ENCODE results near the gene CENPN.

The CENPN gene

GRCh38 chr16:80991792-80992430 is 15.1 kb upstream of the CENPN start:
- no peak for DNase-seq (ENCODE audit: low read depth)
- no peaks in the 10 kb centered on the region for H3K9me3 ChIP-seq (ENCODE audit: control insufficient read depth, low read length)
- peaks cover 28% of the 10 kb centered on the region for H3K4me1 ChIP-seq (ENCODE audit: control insufficient read depth, insufficient read depth, low read length)
- no peaks in the 10 kb centered on the region for H3K27me3 ChIP-seq (replicated peaks; ENCODE audit: control insufficient read depth, insufficient read depth, low read length)
- no peaks in the 10 kb centered on the region for H3K36me3 ChIP-seq (ENCODE audit: control insufficient read depth, insufficient read depth, low read length, severe bottlenecking)
- H3K4me3 ChIP-seq (ENCODE audit: low read length), result no peak overlapping the region
- H3K9ac ChIP-seq (ENCODE audit: low read length), result no peak overlapping the region

- peak; percentile 39 for DNase-seq (ENCODE audit: low read depth)
- no peaks in the 10 kb centered on the region for H3K27me3 ChIP-seq (replicated peaks; ENCODE audit: control insufficient read depth, insufficient read depth, low read length)
- H3K4me1 ChIP-seq (ENCODE audit: control insufficient read depth, insufficient read depth, low read length), result peaks cover 35% of the 10 kb centered on the region
- H3K36me3 ChIP-seq (ENCODE audit: control insufficient read depth, insufficient read depth, low read length, severe bottlenecking), result no peaks in the 10 kb centered on the region
- peak overlapping the region; percentile 64 for H3K4me3 ChIP-seq (ENCODE audit: low read length)
- peak overlapping the region; percentile 59 for H3K9ac ChIP-seq (ENCODE audit: low read length)
- H3K9me3 ChIP-seq (ENCODE audit: control insufficient read depth, low read length), result no peaks in the 10 kb centered on the region
Observed at GRCh38 chr16:80992676-80993293, 14.2 kb upstream of the CENPN start.

- H3K9ac ChIP-seq (ENCODE audit: low read length), result peak overlapping the region; percentile 59
- no peaks in the 10 kb centered on the region for H3K27me3 ChIP-seq (replicated peaks; ENCODE audit: control insufficient read depth, insufficient read depth, low read length)
- no peaks in the 10 kb centered on the region for H3K36me3 ChIP-seq (ENCODE audit: control insufficient read depth, insufficient read depth, low read length, severe bottlenecking)
- peak; percentile 91 for DNase-seq (ENCODE audit: low read depth)
- H3K4me1 ChIP-seq (ENCODE audit: control insufficient read depth, insufficient read depth, low read length), result peaks cover 35% of the 10 kb centered on the region
- H3K4me3 ChIP-seq (ENCODE audit: low read length), result peak overlapping the region; percentile 64
- H3K9me3 ChIP-seq (ENCODE audit: control insufficient read depth, low read length), result no peaks in the 10 kb centered on the region
Observed at GRCh38 chr16:80993307-80993706, 13.7 kb upstream of the CENPN start.

- peak overlapping the region; percentile 33 for H3K4me3 ChIP-seq (ENCODE audit: low read length)
Observed at GRCh38 chr16:80993834-80994233, 13.2 kb upstream of the CENPN start.

GRCh38 chr16:80994451-80994850 is 12.6 kb upstream of the CENPN start:
- H3K27me3 ChIP-seq (replicated peaks; ENCODE audit: control insufficient read depth, insufficient read depth, low read length), result no peaks in the 10 kb centered on the region
- no peak overlapping the region for H3K4me3 ChIP-seq (ENCODE audit: low read length)
- H3K36me3 ChIP-seq (ENCODE audit: control insufficient read depth, insufficient read depth, low read length, severe bottlenecking), result no peaks in the 10 kb centered on the region

More at GRCh38 chr16:80993834-80994233, 13.2 kb upstream of the CENPN start:
- peak overlapping the region; percentile 59 for H3K9ac ChIP-seq (ENCODE audit: low read length)
- H3K36me3 ChIP-seq (ENCODE audit: control insufficient read depth, insufficient read depth, low read length, severe bottlenecking), result no peaks in the 10 kb centered on the region
- H3K27me3 ChIP-seq (replicated peaks; ENCODE audit: control insufficient read depth, insufficient read depth, low read length), result no peaks in the 10 kb centered on the region
- H3K9me3 ChIP-seq (ENCODE audit: control insufficient read depth, low read length), result no peaks in the 10 kb centered on the region
- H3K4me1 ChIP-seq (ENCODE audit: control insufficient read depth, insufficient read depth, low read length), result peaks cover 35% of the 10 kb centered on the region
- no peak for DNase-seq (ENCODE audit: low read depth)

GRCh38 chr16:80996688-80997138 is 10.3 kb upstream of the CENPN start:
- no peak for DNase-seq (ENCODE audit: low read depth)
- Histone ChIP-seq H3K27me3 (replicated peaks; ENCODE audit: control insufficient read depth, insufficient read depth, low read length) (no peaks in the 10 kb centered on the region), H3K36me3 (ENCODE audit: control insufficient read depth, insufficient read depth, low read length, severe bottlenecking) (no peaks in the 10 kb centered on the region), H3K4me1 (ENCODE audit: control insufficient read depth, insufficient read depth, low read length) (peaks cover 32% of the 10 kb centered on the region), H3K9me3 (ENCODE audit: control insufficient read depth, low read length) (no peaks in the 10 kb centered on the region), H3K4me3 (ENCODE audit: low read length) (peak overlapping the region; percentile 52), H3K9ac (ENCODE audit: low read length) (no peak overlapping the region)

More at GRCh38 chr16:80994451-80994850, 12.6 kb upstream of the CENPN start:
- H3K4me1 ChIP-seq (ENCODE audit: control insufficient read depth, insufficient read depth, low read length), result peaks cover 35% of the 10 kb centered on the region
- H3K9me3 ChIP-seq (ENCODE audit: control insufficient read depth, low read length), result no peaks in the 10 kb centered on the region
- DNase-seq (ENCODE audit: low read depth), result peak; percentile 30
- H3K9ac ChIP-seq (ENCODE audit: low read length), result no peak overlapping the region

- Histone ChIP-seq H3K4me3 (ENCODE audit: low read length) (peak overlapping the region; percentile 52), H3K9me3 (ENCODE audit: control insufficient read depth, low read length) (no peaks in the 10 kb centered on the region), H3K4me1 (ENCODE audit: control insufficient read depth, insufficient read depth, low read length) (peaks cover 32% of the 10 kb centered on the region), H3K36me3 (ENCODE audit: control insufficient read depth, insufficient read depth, low read length, severe bottlenecking) (no peaks in the 10 kb centered on the region), H3K9ac (ENCODE audit: low read length) (no peak overlapping the region), H3K27me3 (replicated peaks; ENCODE audit: control insufficient read depth, insufficient read depth, low read length) (no peaks in the 10 kb centered on the region)
- DNase-seq (ENCODE audit: low read depth), result no peak
Observed at GRCh38 chr16:80997139-80997798, 9.7 kb upstream of the CENPN start.

- Histone ChIP-seq H3K4me3 (ENCODE audit: low read length) (no peak overlapping the region), H3K36me3 (ENCODE audit: control insufficient read depth, insufficient read depth, low read length, severe bottlenecking) (no peaks in the 10 kb centered on the region), H3K9me3 (ENCODE audit: control insufficient read depth, low read length) (no peaks in the 10 kb centered on the region), H3K27me3 (replicated peaks; ENCODE audit: control insufficient read depth, insufficient read depth, low read length) (no peaks in the 10 kb centered on the region), H3K9ac (ENCODE audit: low read length) (no peak overlapping the region), H3K4me1 (ENCODE audit: control insufficient read depth, insufficient read depth, low read length) (peaks cover 27% of the 10 kb centered on the region)
- DNase-seq (ENCODE audit: low read depth), result no peak
Observed at GRCh38 chr16:80997964-80998620, 8.9 kb upstream of the CENPN start.

GRCh38 chr16:81000873-81001272 is 6.1 kb upstream of the CENPN start:
- peaks cover 40% of the 10 kb centered on the region for H3K4me1 ChIP-seq (ENCODE audit: control insufficient read depth, insufficient read depth, low read length)
- H3K4me3 ChIP-seq (ENCODE audit: low read length), result no peak overlapping the region
- H3K36me3 ChIP-seq (ENCODE audit: control insufficient read depth, insufficient read depth, low read length, severe bottlenecking), result no peaks in the 10 kb centered on the region
- H3K9me3 ChIP-seq (ENCODE audit: control insufficient read depth, low read length), result no peaks in the 10 kb centered on the region
- H3K9ac ChIP-seq (ENCODE audit: low read length), result no peak overlapping the region
- no peak for DNase-seq (ENCODE audit: low read depth)
- H3K27me3 ChIP-seq (replicated peaks; ENCODE audit: control insufficient read depth, insufficient read depth, low read length), result no peaks in the 10 kb centered on the region

GRCh38 chr16:81001330-81001729 is 5.7 kb upstream of the CENPN start:
- no peak for DNase-seq (ENCODE audit: low read depth)
- Histone ChIP-seq H3K27me3 (replicated peaks; ENCODE audit: control insufficient read depth, insufficient read depth, low read length) (no peaks in the 10 kb centered on the region), H3K4me3 (ENCODE audit: low read length) (no peak overlapping the region), H3K9ac (ENCODE audit: low read length) (no peak overlapping the region), H3K4me1 (ENCODE audit: control insufficient read depth, insufficient read depth, low read length) (peaks cover 41% of the 10 kb centered on the region), H3K9me3 (ENCODE audit: control insufficient read depth, low read length) (no peaks in the 10 kb centered on the region), H3K36me3 (ENCODE audit: control insufficient read depth, insufficient read depth, low read length, severe bottlenecking) (no peaks in the 10 kb centered on the region)

GRCh38 chr16:81003064-81003463 is 4.0 kb upstream of the CENPN start:
- no peak for DNase-seq (ENCODE audit: low read depth)
- H3K36me3 ChIP-seq (ENCODE audit: control insufficient read depth, insufficient read depth, low read length, severe bottlenecking), result no peaks in the 10 kb centered on the region
- no peaks in the 10 kb centered on the region for H3K9me3 ChIP-seq (ENCODE audit: control insufficient read depth, low read length)
- no peaks in the 10 kb centered on the region for H3K27me3 ChIP-seq (replicated peaks; ENCODE audit: control insufficient read depth, insufficient read depth, low read length)
- H3K4me3 ChIP-seq (ENCODE audit: low read length), result peak overlapping the region; percentile 9
- peaks cover 31% of the 10 kb centered on the region for H3K4me1 ChIP-seq (ENCODE audit: control insufficient read depth, insufficient read depth, low read length)
- peak overlapping the region; percentile 29 for H3K9ac ChIP-seq (ENCODE audit: low read length)

All from adipocyte (in vitro differentiated cells).